Right lobe of liver (tissue), 6 donors: ENCODE results near the gene AQP7. TPM values are rescaled to one million over a fixed set of nuclear protein-coding genes. Genes with fewer than 3 reads are reported as not detected.

ENCODE experiments used
- ATAC-seq, 4 donors: fragments of 200-7000 bp; cut with Tn5 transposase; one replicate each; pipeline ENCODE4 v1.9.1; 2020; ENCODE audit warnings: mild to moderate bottlenecking in 4 of 4, moderate library complexity in 4 of 4
- DNase-seq, 3 donors: peaks; one replicate each; pipeline ENCODE4 v3.0.0-alpha.2; 2020
- H3K27ac ChIP-seq, 3 donors: fragments of 200-600 bp; one replicate each; pipeline ENCODE4 v1.8.0; 2022
- H3K27me3 ChIP-seq, 2 donors: fragments of 200-600 bp; one replicate each; pipeline ENCODE4 v1.8.0; 2022
- H3K36me3 ChIP-seq, 4 donors: fragments of 200-600 bp; sonication (generic) in 1 of 4; one replicate each; pipeline versions ENCODE4 v1.5.1 to v1.8.0; 2017 to 2022; ENCODE audit warnings: control low read depth in 1 of 4
- H3K4me1 ChIP-seq, 4 donors: fragments of 200-600 bp; sonication (generic) in 1 of 4; one replicate each; pipeline versions ENCODE4 v1.5.1 to v1.8.0; 2017 to 2022; ENCODE audit warnings: control low read depth in 1 of 4
- H3K4me3 ChIP-seq, 3 donors: fragments of 200-600 bp; one replicate each; pipeline ENCODE4 v1.8.0; 2022
- H3K9me3 ChIP-seq, 4 donors: fragments of 200-600 bp; sonication (generic) in 1 of 4; one replicate each; pipeline versions ENCODE4 v1.5.1 to v1.8.0; 2017 to 2022; ENCODE audit warnings: control low read depth in 1 of 4
- CTCF ChIP-seq, 4 donors: fragments of 200-600 bp in 3 of 4; fragments of 450-650 bp in 1 of 4; IDR thresholded peaks; one replicate each; pipeline versions ENCODE4 v1.5.1 to v1.8.0; 2016 to 2022; ENCODE audit warnings: antibody characterized with exemption in 4 of 4, mild to moderate bottlenecking in 2 of 4
- POLR2A ChIP-seq: fragments of 450-650 bp; IDR thresholded peaks from one replicate; pipeline ENCODE4 v1.6.1; 2017; ENCODE audit warnings: antibody characterized with exemption, mild to moderate bottlenecking
- WGBS: methylation state at CpG from one replicate; pipeline ENCODE4 v1.1.6; 2018; ENCODE audit warnings: low coverage, low lambda C conversion rate; ENCODE audit not compliant: insufficient coverage; ENCODE audit errors: missing lambda C conversion rate; 5-methylcytosine and 5-hydroxymethylcytosine counted together
- intact Hi-C, 2 donors: fragments of 100-400 bp; cut with DNase I; formaldehyde crosslinking; loops; one replicate each; pipeline versions ENCODE4 v1.11.2 to v1.14.1; 2022
- total RNA-seq, 6 experiments: library from RNA; depleted of rRNA in 2 of 6; stranded (reverse); fragments of >200 nt in 2 of 6; fragmentation: NEBNext Ultra II Directional in 3 of 6; extraction: Animal tissue kit (Norgen Biotek cat#: 25700) in 3 of 6; gene quantifications; one replicate each; pipeline versions ENCODE4 v1.1.0 to v1.2.4, GENCODE V29; 2016 to 2023
- donor health status: DM: no; HTN: yes; CAD: no.
- donor health status: DM: no; HTN: no; CAD: no.
- donor health status: DM: no; HTN: no; CAD: no.
- donor health status: DM: no; HTN: yes; CAD: no.
- donor health status: DM: no; HTN: yes; CAD: no.

The AQP7 gene
- total RNA-seq, 6 experiments from 2014 or later: 10.4 to 25.1 (median 16.6) TPM

GRCh38 chr9:33437205-33437604 is 34.8 kb upstream of the AQP7 start:
- 62% methylated on average over 2 of the region's 2 CpGs for WGBS
- DNase-seq: no peak
- Histone ChIP-seq H3K36me3 (peaks cover 0 to 6% (median 3%) of the 10 kb centered on the region in 4 donors), H3K27me3 (no peaks in the 10 kb centered on the region), H3K9me3 (no peaks in the 10 kb centered on the region), H3K4me1 (no peaks in the 10 kb centered on the region), H3K4me3 (no peak overlapping the region), H3K27ac (no peak overlapping the region)
- TF ChIP-seq CTCF (IDR thresholded peaks at IDR 0.05) (no peak), POLR2A (no peak)
- intact Hi-C loops: no loop called here
- ATAC-seq: no peak

GRCh38 chr9:33436445-33436844 is 34.1 kb upstream of the AQP7 start:
- no peaks in the 10 kb centered on the region for H3K27me3 ChIP-seq
- no peak for TF ChIP-seq CTCF (IDR thresholded peaks at IDR 0.05)
- TF ChIP-seq POLR2A: no peak
- no peak overlapping the region for H3K27ac ChIP-seq
- H3K4me3 ChIP-seq: no peak overlapping the region
- no peak for ATAC-seq
- intact Hi-C loops: no loop called here
- H3K4me1 ChIP-seq: peaks cover 0 to 2% (median 0%) of the 10 kb centered on the region in 4 donors
- H3K36me3 ChIP-seq: no peaks in the 10 kb centered on the region
- H3K9me3 ChIP-seq: no peaks in the 10 kb centered on the region
- DNase-seq: no peak
- no CpG with 5 or more reads among the region's 8 CpGs for WGBS

GRCh38 chr9:33435821-33436277 is 33.5 kb upstream of the AQP7 start:
- intact Hi-C loops: no loop called here
- DNase-seq: no peak
- TF ChIP-seq CTCF (IDR thresholded peaks at IDR 0.05) (no peak), POLR2A (no peak)
- Histone ChIP-seq H3K4me1 (peaks cover 0 to 8% (median 0%) of the 10 kb centered on the region in 4 donors), H3K27me3 (no peaks in the 10 kb centered on the region), H3K9me3 (no peaks in the 10 kb centered on the region), H3K36me3 (no peaks in the 10 kb centered on the region), H3K4me3 (no peak overlapping the region), H3K27ac (no peak overlapping the region)
- no peak for ATAC-seq
- 60% methylated on average over 1 of the region's 8 CpGs for WGBS

- H3K4me3 ChIP-seq: no peak overlapping the region
- intact Hi-C loops: no loop called here
- WGBS: 97% methylated on average over 5 of the region's 16 CpGs
- no peaks in the 10 kb centered on the region for H3K9me3 ChIP-seq
- TF ChIP-seq POLR2A (no peak), CTCF (IDR thresholded peaks at IDR 0.05) (no peak)
- H3K27me3 ChIP-seq: no peaks in the 10 kb centered on the region
- DNase-seq (no peak), ATAC-seq (no peak)
- H3K36me3 ChIP-seq: no peaks in the 10 kb centered on the region
- H3K27ac ChIP-seq: no peak overlapping the region
- peaks cover 0 to 11% (median 0%) of the 10 kb centered on the region in 4 donors for H3K4me1 ChIP-seq
Observed at GRCh38 chr9:33434317-33435105, 32.1 kb upstream of the AQP7 start.
